HepG2 (cell line): Measurements from ENCODE around the gene ITGB7. TPM values are rescaled to one million over a fixed set of nuclear protein-coding genes. Genes with fewer than 3 reads are reported as not detected.

Source experiments
- CEBPZ ChIP-seq: IDR thresholded peaks from 2 replicates; pipeline ENCODE4 v1.6.1; 2012; ENCODE audit warnings: low read length, improper control_type of control experiment
- HOMEZ ChIP-seq: IDR thresholded peaks from 2 replicates; pipeline ENCODE4 v1.6.1; 2016; ENCODE audit warnings: low read depth
- KDM1A ChIP-seq: IDR thresholded peaks from 2 replicates; pipeline ENCODE4 v1.6.1; 2016; ENCODE audit warnings: missing compliant biosample characterization
- KDM2A ChIP-seq: sonication (generic); formaldehyde crosslinking; IDR thresholded peaks from 2 replicates; pipeline ENCODE4 v1.4.0; 2020; ENCODE audit warnings: low read depth, missing genetic modification reagents, borderline replicate concordance
- SALL1 ChIP-seq: sonication (generic); formaldehyde crosslinking; IDR thresholded peaks from 2 replicates; pipeline ENCODE4 v1.8.0; 2022; ENCODE audit warnings: mild to moderate bottlenecking, missing genetic modification reagents
- SUZ12 ChIP-seq: fragments of 150-350 bp; IDR thresholded peaks from 2 replicates; pipeline ENCODE4 v1.6.1; 2014; ENCODE audit warnings: low read depth, low read length
- ZBTB49 ChIP-seq: sonication (generic); formaldehyde crosslinking; IDR thresholded peaks from 2 replicates; pipeline ENCODE4 v1.4.0; 2020; ENCODE audit warnings: missing genetic modification reagents, borderline replicate concordance
- ZNF318 ChIP-seq: sonication (generic); formaldehyde crosslinking; IDR thresholded peaks from 2 replicates; pipeline ENCODE4 v1.4.0; 2020; ENCODE audit warnings: mild to moderate bottlenecking, missing genetic modification reagents
- ZXDC ChIP-seq: sonication (generic); formaldehyde crosslinking; IDR thresholded peaks from 2 replicates; pipeline ENCODE4 v1.5.0; 2020; ENCODE audit warnings: mild to moderate bottlenecking, missing genetic modification reagents
- polyA plus RNA-seq, 8 experiments: library from polyadenylated mRNA; depleted of rRNA in 3 of 8; stranded (reverse) in 7 of 8; unstranded in 1 of 8; fragments of >200 nt; fragmentation: Illumina TruSeq in 4 of 8; extraction: Trizol in 4 of 8; gene quantifications; 2 replicates each; pipeline versions ENCODE4 v1.2.1 to v1.2.3, GENCODE V29; 2011 to 2016; ENCODE audit warnings: low read depth in 4 of 8, missing spikeins in 1 of 8, mixed read lengths in 1 of 8; ENCODE audit not compliant: insufficient read depth in 1 of 8
- total RNA-seq, 5 experiments: library from RNA; depleted of rRNA; stranded (reverse); fragments of >200 nt; fragmentation: Illumina TruSeq; extraction: Trizol; gene quantifications; 2 replicates each; pipeline ENCODE4 v1.2.3, GENCODE V29; 2016; ENCODE audit warnings: low read depth in 1 of 5

The ITGB7 gene
- total and polyA plus RNA-seq, 2 of the 13 experiments (the other 11 are each of a cell fraction or from before 2014, with no cell fraction given), result 0.16 to 0.18 TPM

GRCh38 chr12:53180220-53180930 is 26.7 kb downstream of the ITGB7 start, which contains the start of the genes CSAD and ZNF740 (continued):
- no peak; the same call in 1 of the 2 replicates for TF ChIP-seq ZXDC (CRISPR knock-in tag)
- no peak for TF ChIP-seq CEBPZ
- no peak for TF ChIP-seq KDM1A
- TF ChIP-seq SUZ12, result no peak
- no peak; the same call in 1 of the 2 replicates for TF ChIP-seq ZNF318 (CRISPR knock-in tag)
- TF ChIP-seq SALL1 (CRISPR knock-in tag), result peak; percentile 67
- TF ChIP-seq HOMEZ (CRISPR knock-in tag), result peak; percentile 39; the same call in 1 of the 2 replicates
- peak; percentile 84 for TF ChIP-seq KDM2A (CRISPR knock-in tag)
- 0 out of 2 replicates have a peak, but pooled peaks have one; percentile 57 for TF ChIP-seq ZBTB49 (CRISPR knock-in tag)
